Cardiac fibroblast (primary cell): Measurements from ENCODE around the gene SLIT3.
A peak's percentile ranks its signal among the peaks of the same experiment; 100 is the strongest.

Experiments used
- DNase-seq, 2 donors: peaks; one replicate each; pipeline versions ENCODE4 v3.0.0 to v3.0.0-alpha.2; 2010; ENCODE audit warnings: low read depth in 2 of 2
- H3K4me3 ChIP-seq, 2 donors: replicated peaks in 1 of 2; 1 replicate in 1 of 2; 2 replicates in 1 of 2; pipeline ENCODE4 v1.5.1; 2011; ENCODE audit warnings: low read depth in 2 of 2, low read length in 2 of 2, mild to moderate bottlenecking in 2 of 2, moderate library complexity in 1 of 2
- TF ChIP-seq, protein P1 (sequence below): IDR thresholded peaks from one replicate; pipeline ENCODE4 v1.5.1; 2011; ENCODE audit warnings: low read depth, mild to moderate bottlenecking, low read length, inconsistent platforms

SLIT3 gene

DNA sequence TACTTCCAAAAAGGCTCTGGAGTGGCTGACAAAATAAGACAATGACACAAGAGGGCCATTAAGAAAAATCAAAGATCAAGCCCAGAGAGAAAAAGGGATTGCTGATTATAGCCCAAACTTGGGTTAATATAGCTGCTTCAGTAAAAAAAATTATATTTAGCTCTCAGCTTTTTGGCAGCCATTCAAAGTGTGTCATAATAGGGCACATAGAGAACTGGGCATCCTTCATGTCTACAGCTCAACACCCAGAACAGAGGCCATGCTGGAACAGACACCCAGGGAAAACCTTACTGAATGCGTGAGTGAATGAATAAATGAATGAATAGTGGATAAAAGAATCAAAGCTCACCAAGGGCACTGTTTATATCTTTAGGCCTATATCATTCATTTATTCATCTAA, 110.1 kb downstream of the SLIT3 start:
- H3K4me3 ChIP-seq, result no peak overlapping the region
- TF ChIP-seq, protein P1, sequence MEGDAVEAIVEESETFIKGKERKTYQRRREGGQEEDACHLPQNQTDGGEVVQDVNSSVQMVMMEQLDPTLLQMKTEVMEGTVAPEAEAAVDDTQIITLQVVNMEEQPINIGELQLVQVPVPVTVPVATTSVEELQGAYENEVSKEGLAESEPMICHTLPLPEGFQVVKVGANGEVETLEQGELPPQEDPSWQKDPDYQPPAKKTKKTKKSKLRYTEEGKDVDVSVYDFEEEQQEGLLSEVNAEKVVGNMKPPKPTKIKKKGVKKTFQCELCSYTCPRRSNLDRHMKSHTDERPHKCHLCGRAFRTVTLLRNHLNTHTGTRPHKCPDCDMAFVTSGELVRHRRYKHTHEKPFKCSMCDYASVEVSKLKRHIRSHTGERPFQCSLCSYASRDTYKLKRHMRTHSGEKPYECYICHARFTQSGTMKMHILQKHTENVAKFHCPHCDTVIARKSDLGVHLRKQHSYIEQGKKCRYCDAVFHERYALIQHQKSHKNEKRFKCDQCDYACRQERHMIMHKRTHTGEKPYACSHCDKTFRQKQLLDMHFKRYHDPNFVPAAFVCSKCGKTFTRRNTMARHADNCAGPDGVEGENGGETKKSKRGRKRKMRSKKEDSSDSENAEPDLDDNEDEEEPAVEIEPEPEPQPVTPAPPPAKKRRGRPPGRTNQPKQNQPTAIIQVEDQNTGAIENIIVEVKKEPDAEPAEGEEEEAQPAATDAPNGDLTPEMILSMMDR, result no peak
- peak; percentile 20 to 69 for DNase-seq

DNA sequence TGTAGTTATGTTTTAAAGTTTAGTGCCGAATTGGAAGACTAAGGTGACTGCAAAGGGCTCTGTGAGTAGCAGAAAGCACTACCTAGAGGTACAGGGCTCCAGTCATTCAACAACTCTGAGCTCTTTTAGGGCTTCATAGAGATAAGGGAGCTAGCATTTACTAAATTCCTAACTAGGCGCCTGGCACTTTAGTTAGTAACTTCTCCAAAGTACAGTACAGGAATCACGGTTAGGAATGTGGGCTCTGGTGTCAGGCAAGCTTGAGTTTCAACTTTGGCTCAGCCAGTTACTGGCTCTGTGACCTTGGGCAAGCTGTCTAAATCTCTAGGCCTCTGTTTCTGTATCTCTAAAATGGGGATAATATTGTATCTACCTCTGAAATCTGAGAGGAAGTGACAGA, 115.3 kb downstream of the SLIT3 start:
- no peak overlapping the region for H3K4me3 ChIP-seq
- DNase-seq, result no peak
- TF ChIP-seq, protein P1, result no peak

DNA sequence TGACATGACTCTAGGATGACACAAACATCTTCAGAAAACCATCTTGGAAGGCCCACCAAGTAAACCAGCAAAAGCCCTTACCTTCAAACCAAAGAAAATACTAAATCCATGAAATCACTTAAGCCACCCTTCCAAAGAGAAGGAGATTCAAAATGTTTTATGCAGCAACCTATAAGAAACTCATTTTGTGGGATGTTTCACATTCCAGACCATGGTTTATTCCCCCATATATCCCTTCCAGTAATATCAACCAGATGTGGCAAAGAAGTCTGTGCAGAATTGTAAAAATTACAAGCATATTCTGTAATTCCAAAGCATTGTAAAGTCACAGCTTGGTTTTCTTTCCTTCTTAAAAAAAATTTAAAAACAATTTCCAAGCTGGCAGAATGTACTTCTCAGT, 117.4 kb downstream of the SLIT3 start:
- no peak overlapping the region for H3K4me3 ChIP-seq
- TF ChIP-seq, protein P1, result no peak
- DNase-seq, result no peak

DNA sequence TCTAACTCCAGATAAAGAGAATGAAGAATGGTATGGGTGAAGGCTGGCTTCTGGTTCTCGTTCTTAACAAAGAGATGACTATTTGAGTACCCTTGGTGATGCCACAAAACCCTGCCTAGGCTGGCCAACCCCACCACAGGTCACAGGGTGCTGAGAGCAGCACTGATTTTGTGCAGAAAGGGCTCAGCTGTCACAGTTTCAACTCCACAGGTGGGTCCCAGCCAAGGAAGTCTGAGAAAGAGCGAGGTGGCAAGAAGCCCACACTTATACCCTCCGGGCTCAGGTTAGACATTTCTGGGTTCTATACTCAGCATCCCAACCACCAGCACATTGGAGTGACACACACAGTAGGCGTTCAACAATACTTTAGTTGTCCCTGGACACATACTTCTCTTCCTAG, 118.1 kb downstream of the SLIT3 start:
- no peak for DNase-seq
- no peak overlapping the region for H3K4me3 ChIP-seq
- TF ChIP-seq, protein P1, result no peak

DNA sequence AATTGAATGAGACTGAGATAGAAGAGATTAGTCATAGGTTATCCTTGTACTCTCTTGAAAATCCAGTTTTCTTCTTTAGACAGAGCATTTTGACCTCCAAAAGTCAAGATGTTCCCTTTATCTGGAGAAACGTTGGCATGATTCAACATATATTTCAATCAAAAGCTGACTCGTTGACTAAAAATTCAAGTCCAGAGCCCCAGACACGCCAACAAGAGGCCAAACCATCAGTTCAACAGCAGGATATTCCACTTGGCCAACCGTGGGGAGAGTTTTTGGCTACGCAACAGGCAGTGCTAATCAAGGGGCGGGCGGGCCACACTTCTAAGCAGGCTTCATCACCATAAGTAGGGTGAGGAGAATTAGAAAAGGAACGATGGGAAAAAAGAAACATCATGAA, 119.1 kb downstream of the SLIT3 start:
- TF ChIP-seq, protein P1, result no peak
- no peak for DNase-seq
- H3K4me3 ChIP-seq, result no peak overlapping the region

DNA sequence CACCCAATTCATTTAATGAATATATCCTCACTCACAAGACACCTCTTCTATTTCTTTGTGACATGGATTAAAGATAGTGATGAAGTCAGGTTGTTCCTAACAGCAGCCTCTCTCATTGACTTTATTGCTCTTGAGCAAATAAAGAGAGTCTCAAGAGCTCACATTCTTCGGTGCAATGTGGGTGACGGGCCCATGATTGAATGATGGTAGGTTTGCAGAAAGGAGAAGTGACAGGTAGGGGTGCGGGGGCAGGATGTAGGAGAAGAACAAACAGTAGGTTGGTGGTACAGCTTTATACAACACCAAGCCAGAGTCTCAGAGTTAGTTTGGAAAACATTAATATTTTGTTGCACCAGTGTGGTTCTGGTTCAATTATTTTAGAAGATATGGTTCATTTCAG, 122.2 kb downstream of the SLIT3 start:
- DNase-seq, result no peak
- no peak overlapping the region for H3K4me3 ChIP-seq
- TF ChIP-seq, protein P1, result no peak

DNA sequence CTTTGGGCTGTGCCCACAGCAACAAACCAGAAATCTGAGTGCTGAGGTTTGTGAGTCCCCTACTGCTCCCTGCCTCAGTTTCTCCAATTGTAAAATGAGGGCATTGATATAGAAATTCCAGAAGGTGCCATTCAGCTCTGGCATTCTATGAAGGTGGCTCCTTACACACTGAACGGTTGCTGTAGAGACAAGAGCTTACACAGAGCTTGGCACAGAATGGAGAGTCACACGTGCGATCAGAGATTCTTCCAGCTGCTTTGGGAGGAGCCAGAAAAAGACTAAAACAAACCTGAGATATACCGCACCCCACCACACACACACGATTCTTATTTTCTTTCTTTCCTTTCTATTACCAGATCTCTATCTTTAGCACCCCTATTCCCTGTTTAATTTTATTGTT, 122.7 kb downstream of the SLIT3 start:
- TF ChIP-seq, protein P1, result no peak
- no peak for DNase-seq
- no peak overlapping the region for H3K4me3 ChIP-seq
